Measurements from ENCODE around the gene TRAPPC12.

The TRAPPC12 gene

GRCh38 chr2:3470166-3470651 lies 90.7 kb downstream of the TRAPPC12 start:
- Histone ChIP-seq H2BK12ac (ENCODE audit: low read length in 2 of 2) (no peak overlapping the region), H3K4me2 (ENCODE audit: low read length, poor library complexity, severe bottlenecking) (no peak overlapping the region), H2AFZ (ENCODE audit: low read depth, low read length) (no peak overlapping the region), H3K4me1 (ENCODE audit: control insufficient read depth, insufficient read depth, low read depth, low read length) (peaks cover 28% of the 10 kb centered on the region), H4K8ac (ENCODE audit: low read length) (no peak overlapping the region), H2BK5ac (ENCODE audit: low read depth, low read length, poor library complexity, severe bottlenecking) (no peak overlapping the region), H4K91ac (ENCODE audit: low read length) (no peak overlapping the region), H3K4ac (ENCODE audit: low read depth in 1 of 2, low read length in 2 of 2) (no peak overlapping the region), H2BK15ac (ENCODE audit: low read depth, poor library complexity, severe bottlenecking) (no peak overlapping the region), H2AK5ac (ENCODE audit: low read length, severe bottlenecking) (peak overlapping the region; percentile 47), H3K23ac (ENCODE audit: low read length in 2 of 2) (no peak overlapping the region), H3K27me3 (ENCODE audit: control insufficient read depth in 1 of 2, insufficient read depth in 1 of 2, low read length in 2 of 2) (no peaks in the 10 kb centered on the region), H2BK120ac (ENCODE audit: low read depth, low read length) (no peak overlapping the region), H3K4me3 (ENCODE audit: insufficient read depth in 1 of 2, low read depth in 1 of 2, low read length in 2 of 2) (peak overlapping the region in 1 of 2 experiments; percentile 13), H3K27ac (ENCODE audit: low read length, poor library complexity, severe bottlenecking) (peak overlapping the region; percentile 79), H3K36me3 (ENCODE audit: control insufficient read depth in 1 of 2, insufficient read depth in 2 of 2, low read depth in 1 of 2, low read length in 2 of 2) (peaks cover 36 to 75% of the 10 kb centered on the region in 2 experiments), H3K9me3 (ENCODE audit: control insufficient read depth, low read length) (no peaks in the 10 kb centered on the region), H3K9ac (ENCODE audit: low read length) (peak overlapping the region; percentile 43), H3K18ac (ENCODE audit: low read depth in 1 of 2, low read length in 2 of 2) (no peak overlapping the region), H3K14ac (ENCODE audit: low read length in 2 of 2) (no peak overlapping the region), H3K79me1 (replicated peaks; ENCODE audit: low read length, poor library complexity, severe bottlenecking) (peaks cover 16% of the 10 kb centered on the region)
- WGBS: 95% methylated on average over 14 of the region's 17 CpGs
- peak; percentile 64 for DNase-seq

DNA sequence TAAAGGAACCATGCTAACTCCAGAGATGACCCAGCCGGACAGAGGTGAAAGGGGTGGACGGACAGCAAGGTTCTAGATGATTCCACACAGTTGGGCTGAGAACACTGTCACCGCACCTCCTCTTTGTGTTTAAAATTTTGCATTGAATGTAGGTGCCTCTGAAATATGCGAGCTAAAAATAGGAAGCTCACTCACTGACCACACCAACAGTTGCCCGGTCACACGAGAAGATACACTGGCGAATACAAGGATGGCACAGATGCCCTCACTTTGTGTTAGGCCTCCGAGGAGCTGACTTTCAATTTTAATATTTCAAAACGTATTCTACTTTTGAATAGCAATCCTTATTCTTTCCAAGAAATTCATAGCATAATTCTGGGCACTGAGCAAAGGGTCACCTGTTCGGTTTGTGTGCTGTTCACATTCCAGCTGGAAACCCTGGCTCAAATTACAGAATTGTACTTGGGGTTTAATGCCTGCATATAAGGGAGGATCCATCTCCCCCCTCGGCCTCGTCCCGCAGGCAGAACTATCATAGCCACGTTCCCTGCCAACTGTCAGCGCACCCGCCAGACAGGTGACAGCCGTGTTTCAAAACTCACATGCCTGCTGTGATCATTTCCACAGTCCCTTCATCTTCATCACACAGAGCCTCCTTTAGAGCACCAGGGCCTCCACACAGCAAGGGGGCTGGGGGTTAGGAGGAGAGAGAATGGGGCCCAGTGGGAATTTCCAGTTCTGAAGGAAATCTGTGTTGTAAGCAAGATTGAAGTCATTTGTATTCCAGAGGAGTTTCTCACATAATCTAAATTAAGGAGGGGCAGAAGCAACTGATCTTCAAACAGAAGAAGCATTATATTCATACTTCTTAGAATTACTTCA lies 91.6 kb downstream of the TRAPPC12 start:
- DNase-seq: no peak
- no peak overlapping the region for H3K4me3 ChIP-seq (ENCODE audit: insufficient read depth in 1 of 2, low read depth in 1 of 2, low read length in 2 of 2)
- H3K27me3 ChIP-seq (ENCODE audit: control insufficient read depth in 1 of 2, insufficient read depth in 1 of 2, low read length in 2 of 2): no peaks in the 10 kb centered on the region
- 96% methylated on average over 16 of the region's 17 CpGs for WGBS
- H3K18ac ChIP-seq (ENCODE audit: low read depth in 1 of 2, low read length in 2 of 2): no peak overlapping the region
- peak overlapping the region; percentile 43 for H3K9ac ChIP-seq (ENCODE audit: low read length)
- H2BK12ac ChIP-seq (ENCODE audit: low read length in 2 of 2): no peak overlapping the region
- no peak overlapping the region for H3K4ac ChIP-seq (ENCODE audit: low read depth in 1 of 2, low read length in 2 of 2)
- H3K4me2 ChIP-seq (ENCODE audit: low read length, poor library complexity, severe bottlenecking): no peak overlapping the region
- H2BK15ac ChIP-seq (ENCODE audit: low read depth, poor library complexity, severe bottlenecking): no peak overlapping the region
- no peaks in the 10 kb centered on the region for H3K9me3 ChIP-seq (ENCODE audit: control insufficient read depth, low read length)
- H3K36me3 ChIP-seq (ENCODE audit: control insufficient read depth in 1 of 2, insufficient read depth in 2 of 2, low read depth in 1 of 2, low read length in 2 of 2): peaks cover 38 to 81% of the 10 kb centered on the region in 2 experiments
- no peak overlapping the region for H2BK120ac ChIP-seq (ENCODE audit: low read depth, low read length)
- H3K79me1 ChIP-seq (replicated peaks; ENCODE audit: low read length, poor library complexity, severe bottlenecking): peaks cover 16% of the 10 kb centered on the region
- H2AK5ac ChIP-seq (ENCODE audit: low read length, severe bottlenecking): peak overlapping the region; percentile 72
- no peak overlapping the region for H3K23ac ChIP-seq (ENCODE audit: low read length in 2 of 2)
- H2AFZ ChIP-seq (ENCODE audit: low read depth, low read length): no peak overlapping the region
- H2BK5ac ChIP-seq (ENCODE audit: low read depth, low read length, poor library complexity, severe bottlenecking): no peak overlapping the region
- H3K4me1 ChIP-seq (ENCODE audit: control insufficient read depth, insufficient read depth, low read depth, low read length): peaks cover 22% of the 10 kb centered on the region
- H3K27ac ChIP-seq (ENCODE audit: low read length, poor library complexity, severe bottlenecking): peak overlapping the region; percentile 44
- no peak overlapping the region for H4K8ac ChIP-seq (ENCODE audit: low read length)
- H4K91ac ChIP-seq (ENCODE audit: low read length): no peak overlapping the region
- no peak overlapping the region for H3K14ac ChIP-seq (ENCODE audit: low read length in 2 of 2)

DNA sequence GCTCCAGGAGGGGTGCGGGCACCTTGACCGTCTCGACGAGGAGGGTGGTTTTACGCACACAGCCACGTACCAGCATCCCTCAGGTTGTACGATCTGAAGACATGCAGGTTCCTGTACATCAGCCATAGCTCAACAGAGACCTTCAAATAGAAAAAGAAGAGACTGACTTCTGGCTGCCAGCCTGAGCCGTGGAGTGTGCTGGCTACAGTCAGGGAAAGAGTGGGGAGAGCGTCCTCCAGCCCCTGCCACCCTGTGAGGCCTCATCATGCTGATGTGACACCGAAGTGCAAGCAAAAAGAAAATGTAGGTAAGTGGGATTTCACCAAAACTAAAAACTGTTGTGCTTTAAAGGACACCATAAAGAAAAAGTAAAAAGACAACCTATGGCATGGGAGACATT lies 92.8 kb downstream of the TRAPPC12 start:
- H3K79me1 ChIP-seq (replicated peaks; ENCODE audit: low read length, poor library complexity, severe bottlenecking): peaks cover 18% of the 10 kb centered on the region
- 100% methylated on average over 9 of the region's 10 CpGs for WGBS
- H2BK120ac ChIP-seq (ENCODE audit: low read depth, low read length): no peak overlapping the region
- H2AFZ ChIP-seq (ENCODE audit: low read depth, low read length): no peak overlapping the region
- H3K4me3 ChIP-seq (ENCODE audit: insufficient read depth in 1 of 2, low read depth in 1 of 2, low read length in 2 of 2): no peak overlapping the region
- no peak overlapping the region for H3K23ac ChIP-seq (ENCODE audit: low read length in 2 of 2)
- DNase-seq: no peak
- no peak overlapping the region for H3K27ac ChIP-seq (ENCODE audit: low read length, poor library complexity, severe bottlenecking)
- H2AK5ac ChIP-seq (ENCODE audit: low read length, severe bottlenecking): no peak overlapping the region
- H3K14ac ChIP-seq (ENCODE audit: low read length in 2 of 2): no peak overlapping the region
- no peaks in the 10 kb centered on the region for H3K9me3 ChIP-seq (ENCODE audit: control insufficient read depth, low read length)
- no peak overlapping the region for H4K8ac ChIP-seq (ENCODE audit: low read length)
- H3K4me1 ChIP-seq (ENCODE audit: control insufficient read depth, insufficient read depth, low read depth, low read length): peaks cover 17% of the 10 kb centered on the region
- H3K27me3 ChIP-seq (ENCODE audit: control insufficient read depth in 1 of 2, insufficient read depth in 1 of 2, low read length in 2 of 2): no peaks in the 10 kb centered on the region
- H4K91ac ChIP-seq (ENCODE audit: low read length): no peak overlapping the region
- no peak overlapping the region for H3K18ac ChIP-seq (ENCODE audit: low read depth in 1 of 2, low read length in 2 of 2)
- no peak overlapping the region for H3K9ac ChIP-seq (ENCODE audit: low read length)
- H3K36me3 ChIP-seq (ENCODE audit: control insufficient read depth in 1 of 2, insufficient read depth in 2 of 2, low read depth in 1 of 2, low read length in 2 of 2): peaks cover 33 to 82% of the 10 kb centered on the region in 2 experiments
- no peak overlapping the region for H2BK5ac ChIP-seq (ENCODE audit: low read depth, low read length, poor library complexity, severe bottlenecking)
- H3K4ac ChIP-seq (ENCODE audit: low read depth in 1 of 2, low read length in 2 of 2): no peak overlapping the region
- no peak overlapping the region for H3K4me2 ChIP-seq (ENCODE audit: low read length, poor library complexity, severe bottlenecking)
- H2BK12ac ChIP-seq (ENCODE audit: low read length in 2 of 2): no peak overlapping the region
- H2BK15ac ChIP-seq (ENCODE audit: low read depth, poor library complexity, severe bottlenecking): no peak overlapping the region

DNA sequence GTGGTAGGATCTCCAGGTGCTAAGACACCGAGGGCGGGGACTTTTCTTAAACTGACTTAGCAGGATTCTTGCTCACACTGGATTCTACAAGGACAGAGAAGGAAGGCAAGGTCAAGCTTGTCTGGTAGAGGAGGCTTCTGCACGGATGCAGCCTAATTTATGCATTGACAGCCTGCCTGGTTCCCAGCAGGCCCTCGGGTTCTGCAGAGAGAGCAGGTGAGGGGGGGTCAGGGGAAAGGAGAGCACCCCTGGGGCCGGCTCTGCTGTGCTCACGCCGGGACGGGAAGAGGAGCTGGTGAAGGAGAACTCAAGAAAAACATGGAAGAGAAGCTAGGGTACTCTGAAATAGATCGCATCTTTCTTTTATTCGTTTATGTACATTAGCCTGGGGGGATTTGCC lies 93.5 kb downstream of the TRAPPC12 start:
- Histone ChIP-seq H2BK5ac (ENCODE audit: low read depth, low read length, poor library complexity, severe bottlenecking) (no peak overlapping the region), H2AK5ac (ENCODE audit: low read length, severe bottlenecking) (no peak overlapping the region)
- WGBS: 90% methylated on average over 9 of the region's 10 CpGs

More for the DNA sequence above, 93.5 kb downstream of the TRAPPC12 start:
- H3K14ac ChIP-seq (ENCODE audit: low read length in 2 of 2): no peak overlapping the region
- H3K79me1 ChIP-seq (replicated peaks; ENCODE audit: low read length, poor library complexity, severe bottlenecking): peaks cover 15% of the 10 kb centered on the region
- H2BK120ac ChIP-seq (ENCODE audit: low read depth, low read length): no peak overlapping the region
- no peak overlapping the region for H3K23ac ChIP-seq (ENCODE audit: low read length in 2 of 2)
- no peak overlapping the region for H3K18ac ChIP-seq (ENCODE audit: low read depth in 1 of 2, low read length in 2 of 2)
- H2BK15ac ChIP-seq (ENCODE audit: low read depth, poor library complexity, severe bottlenecking): no peak overlapping the region
- H3K36me3 ChIP-seq (ENCODE audit: control insufficient read depth in 1 of 2, insufficient read depth in 2 of 2, low read depth in 1 of 2, low read length in 2 of 2): peaks cover 28 to 79% of the 10 kb centered on the region in 2 experiments
- H3K9ac ChIP-seq (ENCODE audit: low read length): no peak overlapping the region
- no peak overlapping the region for H3K4ac ChIP-seq (ENCODE audit: low read depth in 1 of 2, low read length in 2 of 2)
- no peaks in the 10 kb centered on the region for H3K27me3 ChIP-seq (ENCODE audit: control insufficient read depth in 1 of 2, insufficient read depth in 1 of 2, low read length in 2 of 2)
- H3K4me2 ChIP-seq (ENCODE audit: low read length, poor library complexity, severe bottlenecking): no peak overlapping the region
- H3K9me3 ChIP-seq (ENCODE audit: control insufficient read depth, low read length): no peaks in the 10 kb centered on the region
- H3K4me1 ChIP-seq (ENCODE audit: control insufficient read depth, insufficient read depth, low read depth, low read length): peaks cover 17% of the 10 kb centered on the region
- H4K8ac ChIP-seq (ENCODE audit: low read length): no peak overlapping the region
- no peak overlapping the region for H4K91ac ChIP-seq (ENCODE audit: low read length)
- DNase-seq: no peak
- no peak overlapping the region for H2AFZ ChIP-seq (ENCODE audit: low read depth, low read length)
- H3K27ac ChIP-seq (ENCODE audit: low read length, poor library complexity, severe bottlenecking): no peak overlapping the region
- H3K4me3 ChIP-seq (ENCODE audit: insufficient read depth in 1 of 2, low read depth in 1 of 2, low read length in 2 of 2): no peak overlapping the region
- no peak overlapping the region for H2BK12ac ChIP-seq (ENCODE audit: low read length in 2 of 2)

Data from mesenchymal stem cell (in vitro differentiated cells and primary cell).